IMR-90 (cell line): Measurements from ENCODE around the gene METTL25. TPM values are rescaled to one million over a fixed set of nuclear protein-coding genes. Genes with fewer than 3 reads are reported as not detected.

ENCODE experiments used
- ATAC-seq: fragments of 200-7000 bp; cut with Tn5 transposase; 2 replicates; pipeline ENCODE4 v1.9.1; 2020; ENCODE audit warnings: low read depth, mild to moderate bottlenecking, moderate library complexity
- BruUV-seq: library from RNA; stranded (reverse); fragments of 400-500 nt; replicated peaks from 2 replicates; lab custom pipeline; 2021; lab: Mats Ljungman, UMichigan
- CTCF ChIA-PET: fragments of 300-600 bp; formaldehyde crosslinking; extraction: SDS; loops from one replicate; lab custom pipeline; 2021; ENCODE audit warnings: antibody characterized with exemption; lab: Yijun Ruan, JAX
- POLR2A ChIA-PET: fragments of 300-600 bp; sonication (Branson Sonifier 250); formaldehyde crosslinking; loops from one replicate; lab custom pipeline; 2022; ENCODE audit warnings: antibody characterized with exemption; ENCODE audit not compliant: unreplicated experiment; lab: Charles Lee
- DNase-seq: peaks from one replicate; pipeline ENCODE4 v3.0.0; 2013
- H2AFZ ChIP-seq: replicated peaks from 2 replicates; pipeline ENCODE3; 2013; ENCODE audit warnings: low read length, mild to moderate bottlenecking; ENCODE audit not compliant: poor library complexity
- H2AK5ac ChIP-seq: 2 replicates; pipeline ENCODE4 v1.6.1; 2013; ENCODE audit warnings: low read depth, low read length, inconsistent platforms
- H2AK9ac ChIP-seq: replicated peaks from 2 replicates; pipeline ENCODE3; 2013; ENCODE audit warnings: mild to moderate bottlenecking, low read depth, low read length, moderate library complexity; ENCODE audit not compliant: poor library complexity
- H2BK120ac ChIP-seq: 2 replicates; pipeline ENCODE4 v1.6.1; 2013; ENCODE audit warnings: low read depth, low read length, inconsistent platforms
- H2BK15ac ChIP-seq: 3 replicates; pipeline ENCODE4 v1.6.1; 2013; ENCODE audit warnings: low read depth, low read length, inconsistent platforms
- H2BK20ac ChIP-seq: 2 replicates; pipeline ENCODE4 v1.6.1; 2013; ENCODE audit warnings: low read depth, mild to moderate bottlenecking, inconsistent platforms, low read length, moderate library complexity
- H2BK5ac ChIP-seq: 2 replicates; pipeline ENCODE4 v1.6.1; 2013; ENCODE audit warnings: mild to moderate bottlenecking, low read depth, low read length, inconsistent platforms; ENCODE audit not compliant: poor library complexity, severe bottlenecking
- H3K14ac ChIP-seq: replicated peaks from 2 replicates; pipeline ENCODE4 v1.6.1; 2013; ENCODE audit warnings: low read depth, low read length, inconsistent platforms
- H3K18ac ChIP-seq: 2 replicates; pipeline ENCODE4 v1.6.1; 2013; ENCODE audit warnings: low read depth, low read length, control low read depth
- H3K23ac ChIP-seq: 2 replicates; pipeline ENCODE4 v1.6.1; 2013; ENCODE audit warnings: low read depth, low read length, inconsistent platforms
- H3K27ac ChIP-seq: 2 replicates; pipeline ENCODE4 v1.5.1; 2013; ENCODE audit warnings: mild to moderate bottlenecking, control low read depth, low read length; ENCODE audit not compliant: insufficient read depth
- H3K27me3 ChIP-seq: 2 replicates; pipeline ENCODE4 v1.6.1; 2013; ENCODE audit warnings: low read length; ENCODE audit not compliant: control insufficient read depth, insufficient read depth
- H3K36me3 ChIP-seq: 2 replicates; pipeline ENCODE4 v1.6.1; 2013; ENCODE audit warnings: low read length, mixed read lengths; ENCODE audit not compliant: control insufficient read depth, insufficient read depth
- H3K4ac ChIP-seq: 2 replicates; pipeline ENCODE4 v1.6.1; 2013; ENCODE audit warnings: low read depth, low read length, inconsistent platforms
- H3K4me1 ChIP-seq: 2 replicates; pipeline ENCODE4 v1.6.1; 2013; ENCODE audit warnings: low read length, mixed read lengths; ENCODE audit not compliant: control insufficient read depth, insufficient read depth
- H3K4me2 ChIP-seq: 2 replicates; pipeline ENCODE4 v1.6.1; 2013; ENCODE audit warnings: low read depth, mild to moderate bottlenecking, control low read depth, low read length, moderate library complexity
- H3K4me3 ChIP-seq: 2 replicates; pipeline ENCODE4 v1.5.1; 2013; ENCODE audit warnings: low read depth, mild to moderate bottlenecking, control low read depth, low read length, moderate library complexity; ENCODE audit not compliant: insufficient read depth
- H3K56ac ChIP-seq: 2 replicates; pipeline ENCODE4 v1.6.1; 2013; ENCODE audit warnings: low read length, inconsistent platforms; ENCODE audit not compliant: insufficient read depth; ENCODE audit errors: extremely low read depth
- H3K79me1 ChIP-seq, 2 experiments: 2 replicates each; pipeline ENCODE4 v1.6.1; 2013; ENCODE audit warnings: low read length in 2 of 2, inconsistent platforms in 1 of 2, low read depth in 1 of 2
- H3K9ac ChIP-seq: 2 replicates; pipeline ENCODE4 v1.6.1; 2013; ENCODE audit warnings: low read depth, low read length, control low read depth
- H3K9me1 ChIP-seq: 2 replicates; pipeline ENCODE4 v1.6.1; 2013; ENCODE audit warnings: low read length, inconsistent platforms; ENCODE audit not compliant: insufficient read depth
- H3K9me3 ChIP-seq: 2 replicates; pipeline ENCODE4 v1.6.1; 2013; ENCODE audit warnings: low read length; ENCODE audit not compliant: control insufficient read depth, insufficient read depth
- H4K20me1 ChIP-seq: 2 replicates; pipeline ENCODE4 v1.6.1; 2013; ENCODE audit warnings: low read length, inconsistent platforms; ENCODE audit not compliant: insufficient read depth
- H4K5ac ChIP-seq: 2 replicates; pipeline ENCODE4 v1.6.1; 2013; ENCODE audit warnings: mild to moderate bottlenecking, low read depth, low read length, control low read depth
- H4K8ac ChIP-seq, 2 experiments: 2 replicates each; pipeline ENCODE4 v1.6.1; 2013; ENCODE audit warnings: low read depth in 2 of 2, low read length in 2 of 2, control low read depth in 1 of 2, inconsistent platforms in 1 of 2
- H4K91ac ChIP-seq: 2 replicates; pipeline ENCODE4 v1.6.1; 2013; ENCODE audit warnings: low read depth, low read length, inconsistent platforms; ENCODE audit not compliant: insufficient read depth
- CEBPB ChIP-seq: IDR thresholded peaks from 2 replicates; pipeline ENCODE4 v1.6.1; 2012; ENCODE audit warnings: low read depth, low read length, improper control_type of control experiment
- MAFK ChIP-seq: IDR thresholded peaks from 2 replicates; pipeline ENCODE4 v1.6.1; 2012; ENCODE audit warnings: low read depth, low read length, improper control_type of control experiment
- MXI1 ChIP-seq: IDR thresholded peaks from 2 replicates; pipeline ENCODE4 v1.6.1; 2012; ENCODE audit warnings: low read depth, mild to moderate bottlenecking, low read length, moderate library complexity, borderline replicate concordance
- NFE2L2 ChIP-seq: fragments of 150-350 bp; IDR thresholded peaks from 2 replicates; pipeline ENCODE4 v1.6.1; 2016; ENCODE audit warnings: low read depth, mild to moderate bottlenecking, low read length
- POLR2A ChIP-seq: IDR thresholded peaks from 2 replicates; pipeline ENCODE4 v1.6.1; 2012; ENCODE audit warnings: mild to moderate bottlenecking, low read depth, low read length
- WGBS, 2 experiments: methylation state at CpG; one replicate each; pipeline versions ENCODE4 v1.1.5 to v1.1.7; 2013; ENCODE audit warnings: missing lambda C conversion rate in 2 of 2; ENCODE audit not compliant: insufficient read length in 1 of 2; ENCODE audit errors: extremely low coverage in 2 of 2; 5-methylcytosine and 5-hydroxymethylcytosine counted together
- dilution Hi-C: fragments of 300-500 bp; cut with HindIII; formaldehyde crosslinking; loops from one replicate; pipeline ENCODE4 v1.14.3; 2018; ENCODE audit warnings: low sequenced_read_pairs; ENCODE audit not compliant: unreplicated experiment
- in situ Hi-C: fragments of 300-500 bp; cut with MboI; formaldehyde crosslinking; loops from 3 replicates; pipeline ENCODE4 v1.14.3; 2019; ENCODE audit warnings: low sequenced_read_pairs, inconsistent platforms, mixed read lengths
- intact Hi-C: fragments of 100-400 bp; cut with micrococcal nuclease; formaldehyde crosslinking; loops from 2 replicates; pipeline ENCODE4 v1.10.0; 2022
- polyA plus RNA-seq, 3 experiments: library from polyadenylated mRNA; depleted of rRNA; stranded (reverse); fragments of >200 nt; gene quantifications; 2 replicates each; pipeline ENCODE4 v1.2.3, GENCODE V29; 2012; ENCODE audit warnings: low replicate concordance in 1 of 3
- total RNA-seq: library from RNA; depleted of rRNA; stranded (reverse); fragments of >200 nt; gene quantifications from 2 replicates; pipeline ENCODE4 v1.2.3, GENCODE V29; 2012

METTL25 gene
- total and polyA plus RNA-seq, 2 of the 4 experiments (the other 2 are of a cell fraction) = 2.6 to 3.0 TPM

DNA sequence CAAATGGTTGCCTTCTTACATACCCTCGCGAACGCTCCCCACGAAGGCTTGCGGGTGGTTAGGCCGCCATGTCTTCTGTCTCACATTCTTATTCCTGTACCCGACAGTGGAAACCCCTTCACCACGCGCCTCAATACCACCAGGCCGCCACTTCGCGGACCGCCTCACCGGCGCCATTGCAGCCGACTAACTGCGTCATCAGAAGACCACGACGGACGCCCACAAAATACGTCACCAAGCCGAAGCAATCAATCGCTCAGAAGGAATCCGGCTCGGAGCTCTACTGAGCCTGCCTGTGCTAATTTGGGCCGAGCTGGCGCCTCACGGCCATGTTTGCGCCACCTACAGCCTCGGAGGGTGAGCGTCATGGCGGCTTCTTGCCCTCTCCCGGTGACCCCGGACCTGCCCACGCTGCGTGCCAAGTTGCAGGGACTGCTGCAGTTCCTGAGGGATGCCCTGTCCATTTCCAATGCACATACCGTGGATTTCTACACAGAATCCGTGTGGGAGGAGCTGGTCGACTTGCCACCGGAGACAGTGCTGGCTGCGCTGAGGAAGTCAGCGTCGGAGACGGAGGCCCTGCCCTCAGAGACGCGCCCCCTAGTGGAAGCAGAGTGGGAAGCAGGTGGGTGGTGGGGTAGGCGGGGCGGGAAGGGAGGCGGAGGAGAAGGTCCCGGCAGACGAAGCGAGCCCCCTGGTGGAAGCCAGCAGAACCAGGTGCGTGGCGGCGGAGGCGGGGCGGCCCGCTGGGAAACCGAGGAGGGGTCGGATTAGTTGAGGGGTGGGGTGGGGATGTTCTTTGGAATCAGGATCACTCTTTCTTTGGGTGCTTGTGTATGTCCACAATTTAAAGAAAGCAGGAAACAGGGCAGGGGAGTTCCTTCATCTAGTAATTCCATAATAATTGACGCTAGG is at the start of gene METTL25, which contains the start of gene CCDC59 (continued):
- TF ChIP-seq CEBPB (peak; percentile 59), MXI1 (peak; percentile 48), NFE2L2 (peak; percentile 5; the same call in 1 of the 2 replicates), MAFK (0 out of 2 replicates have a peak, but pooled peaks have one; percentile 0), POLR2A (peak; percentile 91)

DNA sequence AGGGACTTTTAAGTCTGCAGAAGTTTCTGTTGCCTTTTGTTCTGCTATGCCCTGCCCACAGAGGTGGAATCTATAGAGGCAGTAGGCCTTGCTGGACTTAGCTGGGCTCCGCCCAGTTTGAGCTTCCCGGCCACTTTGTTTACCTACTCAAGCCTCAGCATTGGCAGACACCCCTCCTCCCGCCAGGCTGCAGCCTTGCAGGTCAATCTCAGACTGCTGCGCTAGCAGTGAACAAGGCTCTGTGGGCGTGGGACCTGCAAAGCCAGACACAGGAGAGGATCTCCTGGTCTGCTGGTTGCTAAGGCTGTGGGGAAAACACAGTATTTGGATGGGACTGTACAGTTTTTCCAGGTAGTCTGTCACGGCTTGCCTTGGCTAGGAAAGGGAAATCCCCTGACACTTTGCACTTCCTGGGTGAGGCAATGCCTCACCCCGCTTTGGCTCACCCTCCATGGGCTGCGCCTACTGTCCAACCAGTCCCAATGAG is 43.9 kb upstream of the METTL25 start:
- Histone ChIP-seq H4K5ac (no peak overlapping the region), H3K79me1 (no peaks in the 10 kb centered on the region), H2BK20ac (no peak overlapping the region), H3K18ac (no peak overlapping the region), H2BK120ac (no peak overlapping the region), H4K8ac (no peak overlapping the region), H3K56ac (no peak overlapping the region), H3K4me2 (no peak overlapping the region), H2AFZ (no peak overlapping the region), H2AK5ac (no peak overlapping the region), H3K27ac (no peak overlapping the region), H3K27me3 (no peaks in the 10 kb centered on the region), H3K23ac (no peak overlapping the region), H3K36me3 (no peaks in the 10 kb centered on the region), H3K4ac (no peak overlapping the region), H3K14ac (no peak overlapping the region), H4K20me1 (no peaks in the 10 kb centered on the region), H3K4me1 (no peaks in the 10 kb centered on the region), H3K9ac (no peak overlapping the region), H2BK5ac (no peak overlapping the region), H4K91ac (no peak overlapping the region), H3K9me3 (no peaks in the 10 kb centered on the region), H2AK9ac (no peak overlapping the region), H3K9me1 (no peaks in the 10 kb centered on the region), H2BK15ac (no peak overlapping the region), H3K4me3 (no peak overlapping the region)
- in situ Hi-C loops = no loop called here
- ATAC-seq = no peak
- 20% methylated on average over 2 of the region's 8 CpGs; no CpG with 5 or more reads in 1 of the 2 experiments for WGBS, 2 experiments
- CTCF ChIA-PET = no interaction called here
- intact Hi-C loops = no loop called here
- no peak for DNase-seq
- no TSS peak for BruUV-seq
- POLR2A ChIA-PET = no interaction called here
- TF ChIP-seq CEBPB = no peak
- TF ChIP-seq NFE2L2 = no peak
- dilution Hi-C loops = no loop called here
